GM21360 (cell line): ENCODE measurements around the gene PDLIM1.

ENCODE experiments used
- ATAC-seq: cut with Tn5 transposase; IDR thresholded peaks from one replicate; pipeline ENCODE4 v1.9.1; 2021; ENCODE audit warnings: mild to moderate bottlenecking, moderate library complexity; ENCODE audit not compliant: unreplicated experiment

Gene PDLIM1, protein sequence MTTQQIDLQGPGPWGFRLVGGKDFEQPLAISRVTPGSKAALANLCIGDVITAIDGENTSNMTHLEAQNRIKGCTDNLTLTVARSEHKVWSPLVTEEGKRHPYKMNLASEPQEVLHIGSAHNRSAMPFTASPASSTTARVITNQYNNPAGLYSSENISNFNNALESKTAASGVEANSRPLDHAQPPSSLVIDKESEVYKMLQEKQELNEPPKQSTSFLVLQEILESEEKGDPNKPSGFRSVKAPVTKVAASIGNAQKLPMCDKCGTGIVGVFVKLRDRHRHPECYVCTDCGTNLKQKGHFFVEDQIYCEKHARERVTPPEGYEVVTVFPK

DNA sequence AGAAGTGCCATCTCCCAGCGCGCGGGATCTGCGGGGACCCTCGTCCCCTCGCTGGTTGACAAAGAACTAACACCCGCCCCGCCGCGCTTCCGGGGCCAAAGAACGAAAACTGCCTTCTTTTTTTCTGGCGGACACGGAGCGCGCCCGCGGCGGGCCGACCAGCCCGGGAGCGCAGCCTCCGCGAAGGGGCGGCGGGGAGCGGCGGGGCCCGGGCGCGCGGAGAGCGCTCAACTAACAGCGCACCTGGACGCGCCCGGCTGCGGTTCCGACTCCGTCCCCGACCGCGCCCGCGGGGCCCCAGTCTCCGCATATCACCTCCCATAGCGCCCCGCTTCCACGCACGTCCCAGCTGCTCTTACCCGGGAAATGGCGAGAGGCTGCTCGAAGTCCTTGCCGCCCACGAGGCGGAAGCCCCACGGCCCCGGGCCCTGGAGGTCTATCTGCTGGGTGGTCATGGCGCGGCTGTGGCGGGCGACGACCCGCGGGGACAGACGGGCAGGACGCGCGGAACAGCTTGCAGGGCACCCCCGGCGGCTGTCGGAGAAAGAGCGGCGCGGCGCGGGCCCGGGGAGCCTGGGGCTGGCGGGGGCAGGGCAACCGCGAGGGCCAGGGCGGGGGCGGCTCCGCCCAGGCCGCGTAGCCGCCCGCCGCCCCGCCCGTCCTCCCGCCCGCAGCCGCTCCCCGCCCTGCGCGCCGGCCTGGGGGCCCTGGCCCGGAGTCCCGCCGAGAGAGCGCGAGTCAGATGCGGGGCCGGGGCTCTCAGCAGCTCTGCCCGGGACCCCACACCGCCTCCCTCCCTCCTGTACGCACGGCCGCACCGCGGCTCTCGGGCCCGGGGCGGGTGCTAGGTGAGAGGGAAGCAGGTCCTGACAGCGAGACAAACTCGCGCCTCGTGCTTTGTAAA, at the start of gene PDLIM1:
Gene PDLIM1 (minus strand): TSS at position 543 of the 904 bp plus-strand sequence. CDS start 88 bp downstream, at position 455.
- ATAC-seq: peak; percentile 34

GRCh38 chr10:95339863-95340262, 49.1 kb upstream of the PDLIM1 start:
- no peak for ATAC-seq

- ATAC-seq: no peak
Observed at GRCh38 chr10:95337423-95338160, 46.8 kb upstream of the PDLIM1 start.

- ATAC-seq: no peak
Observed at GRCh38 chr10:95336702-95337101, 45.9 kb upstream of the PDLIM1 start.

- ATAC-seq: no peak
Observed at GRCh38 chr10:95335933-95336699, 45.3 kb upstream of the PDLIM1 start.

DNA sequence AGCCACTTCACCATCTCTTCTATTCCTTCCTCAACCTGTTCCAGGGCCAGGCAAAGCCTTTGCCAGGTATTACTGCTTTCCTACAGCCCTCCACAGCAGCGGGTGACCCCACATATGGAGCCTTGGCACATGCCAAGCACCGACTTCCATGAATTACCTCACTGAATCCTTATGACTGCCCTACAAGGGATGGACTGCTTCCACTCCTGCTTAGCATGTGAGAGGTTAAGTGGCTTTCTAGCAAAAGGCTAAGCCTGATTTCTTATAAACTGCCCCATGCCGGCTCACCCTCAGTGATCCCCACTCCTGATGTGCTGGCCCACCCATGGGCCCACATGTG, 44.0 kb upstream of the PDLIM1 start:
- ATAC-seq: no peak

- ATAC-seq: no peak
Observed at GRCh38 chr10:95333997-95334804, 43.4 kb upstream of the PDLIM1 start.

- no peak for ATAC-seq
Observed at GRCh38 chr10:95332666-95333249, 42.0 kb upstream of the PDLIM1 start.

DNA sequence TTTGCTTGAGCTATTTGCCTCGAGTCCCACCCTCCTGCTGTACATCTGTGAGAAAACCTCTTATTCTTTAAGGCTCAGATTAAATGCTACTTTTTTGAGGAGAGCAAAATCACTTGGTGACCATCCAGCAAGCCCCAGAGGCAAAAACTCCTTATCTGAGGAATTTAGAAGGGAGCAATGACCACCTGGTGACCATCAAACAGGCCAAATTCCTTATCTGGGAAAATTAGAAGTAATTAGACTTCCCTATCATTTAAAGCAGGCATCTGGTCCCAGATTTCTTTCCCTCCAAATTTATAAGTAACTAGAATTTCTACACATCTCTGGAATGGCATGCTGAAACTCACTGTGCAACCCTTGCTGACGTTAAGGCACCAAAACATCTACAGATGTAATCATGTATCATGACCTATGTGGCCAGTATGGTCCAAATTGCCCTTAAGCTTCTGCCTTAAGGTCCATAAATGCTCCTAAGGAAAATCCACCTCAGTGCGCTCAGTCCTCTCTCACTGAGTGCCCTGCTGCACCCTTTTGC, 40.9 kb upstream of the PDLIM1 start:
- ATAC-seq: no peak

DNA sequence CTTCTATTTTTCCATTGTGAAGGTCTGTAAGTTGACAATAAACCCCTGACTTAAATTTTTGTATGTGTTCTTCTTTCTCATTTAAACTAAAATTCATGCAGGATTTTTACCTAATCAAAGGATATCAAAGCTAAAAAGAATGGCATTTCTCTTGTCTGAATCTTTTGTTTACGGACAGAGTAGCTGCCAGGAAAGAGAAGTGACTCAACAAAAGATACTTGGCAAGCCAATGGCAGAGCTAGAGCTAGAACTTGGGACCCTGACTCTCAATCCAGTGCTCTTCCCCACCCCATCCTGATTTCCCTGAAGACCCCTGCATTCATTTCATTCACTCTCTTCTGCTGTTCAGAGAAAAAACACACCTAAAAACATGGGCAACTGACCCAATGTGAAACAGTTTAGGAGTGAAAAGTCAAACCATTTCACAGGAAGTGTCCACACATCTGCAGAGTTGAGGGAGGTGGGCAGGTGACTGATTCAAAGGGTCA, 40.2 kb upstream of the PDLIM1 start:
- no peak for ATAC-seq

GRCh38 chr10:95329296-95329695, 38.5 kb upstream of the PDLIM1 start:
- no peak for ATAC-seq

DNA sequence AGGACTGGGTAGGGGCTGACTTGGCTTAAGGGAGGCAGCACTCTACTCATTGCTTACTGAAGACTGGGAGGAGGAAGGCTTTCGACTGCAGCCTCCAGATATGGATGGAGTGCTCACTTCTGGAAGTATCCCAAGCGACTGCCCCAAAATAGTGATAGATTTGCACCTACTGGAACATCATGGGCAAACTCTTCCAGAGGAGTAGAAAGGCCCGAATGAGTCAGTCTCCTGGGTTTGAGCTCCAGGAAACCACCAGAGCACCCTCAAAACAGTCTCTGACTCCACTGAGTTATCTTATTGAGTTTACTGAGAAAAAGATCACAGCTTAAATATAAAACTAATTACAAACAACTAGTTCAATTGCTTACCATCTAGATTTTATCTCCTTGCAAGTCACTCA, 37.2 kb upstream of the PDLIM1 start:
- no peak for ATAC-seq

DNA sequence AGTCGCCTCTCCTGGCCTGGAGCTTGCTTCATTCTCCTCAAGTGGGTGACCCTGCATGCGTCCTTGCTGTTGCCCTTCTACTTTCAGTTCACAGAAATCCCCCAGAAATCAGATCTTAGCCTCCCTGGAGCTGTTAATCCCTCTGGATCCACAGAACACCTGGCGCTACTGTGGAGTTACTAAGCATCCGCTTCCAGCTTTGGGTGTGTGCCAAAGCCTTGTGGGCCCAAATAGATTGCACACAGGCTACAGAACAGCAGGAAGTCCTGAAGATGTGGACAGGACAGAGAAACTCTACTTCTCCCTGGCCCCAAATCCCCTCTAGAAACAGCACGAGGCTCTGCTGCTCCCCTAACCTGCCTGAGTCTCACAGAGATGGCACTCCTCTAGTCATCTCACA, 36.6 kb upstream of the PDLIM1 start:
- ATAC-seq: no peak

GRCh38 chr10:95326396-95326795, 35.6 kb upstream of the PDLIM1 start:
- no peak for ATAC-seq

GRCh38 chr10:95325863-95326262, 35.1 kb upstream of the PDLIM1 start:
- no peak for ATAC-seq

DNA sequence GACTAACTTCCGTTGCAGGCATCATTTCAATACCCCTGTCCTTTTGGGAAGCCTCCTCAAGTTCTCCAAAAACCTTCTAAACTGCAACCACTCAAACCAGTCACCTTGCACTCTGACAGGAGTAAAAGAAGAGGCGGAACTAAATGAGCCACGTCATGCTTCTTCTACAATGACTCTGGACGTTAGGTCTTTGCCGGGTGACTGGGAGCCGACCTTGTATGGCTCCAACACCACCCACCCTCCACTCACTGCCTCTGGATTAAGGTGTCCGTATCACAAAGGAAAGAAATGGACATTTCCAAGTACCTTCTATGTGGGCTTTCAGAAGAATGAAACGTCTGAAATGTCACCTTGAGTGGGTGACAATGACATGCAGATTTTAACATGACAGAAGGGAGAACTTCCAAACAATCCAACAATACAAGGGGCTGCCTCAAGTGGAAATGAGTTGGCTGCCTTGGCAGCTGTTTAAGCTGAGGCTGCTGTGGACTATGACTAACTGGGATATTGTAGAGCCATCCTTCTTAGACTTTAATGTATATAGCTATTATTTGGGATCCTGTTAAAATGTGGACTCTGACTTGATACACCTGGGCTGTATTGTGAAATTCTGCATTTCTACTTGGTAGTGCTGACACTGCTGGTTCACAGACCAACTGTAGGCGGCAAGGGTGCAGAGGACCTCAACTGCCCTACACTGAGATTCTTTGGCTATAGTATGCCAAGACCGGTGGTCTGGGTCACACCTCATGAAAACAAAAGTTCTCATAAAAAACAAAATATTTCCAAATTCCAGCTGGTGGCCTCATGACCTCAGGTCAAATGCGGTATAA, 33.8 kb upstream of the PDLIM1 start:
- ATAC-seq: no peak

- no peak for ATAC-seq
Observed at GRCh38 chr10:95321554-95322301, 30.9 kb upstream of the PDLIM1 start.
